GM18505 (cell line): ENCODE data around the gene C1orf87.

ENCODE experiments used
- ATAC-seq: cut with Tn5 transposase; IDR thresholded peaks from one replicate; pipeline ENCODE4 v1.9.1; 2021; ENCODE audit not compliant: unreplicated experiment
- POLR2A ChIP-seq: IDR thresholded peaks from 4 replicates; pipeline ENCODE4 v1.6.1; 2011; ENCODE audit warnings: borderline replicate concordance; ENCODE audit not compliant: insufficient read depth, insufficient read length; ENCODE audit errors: extremely low read depth

The C1orf87 gene, protein sequence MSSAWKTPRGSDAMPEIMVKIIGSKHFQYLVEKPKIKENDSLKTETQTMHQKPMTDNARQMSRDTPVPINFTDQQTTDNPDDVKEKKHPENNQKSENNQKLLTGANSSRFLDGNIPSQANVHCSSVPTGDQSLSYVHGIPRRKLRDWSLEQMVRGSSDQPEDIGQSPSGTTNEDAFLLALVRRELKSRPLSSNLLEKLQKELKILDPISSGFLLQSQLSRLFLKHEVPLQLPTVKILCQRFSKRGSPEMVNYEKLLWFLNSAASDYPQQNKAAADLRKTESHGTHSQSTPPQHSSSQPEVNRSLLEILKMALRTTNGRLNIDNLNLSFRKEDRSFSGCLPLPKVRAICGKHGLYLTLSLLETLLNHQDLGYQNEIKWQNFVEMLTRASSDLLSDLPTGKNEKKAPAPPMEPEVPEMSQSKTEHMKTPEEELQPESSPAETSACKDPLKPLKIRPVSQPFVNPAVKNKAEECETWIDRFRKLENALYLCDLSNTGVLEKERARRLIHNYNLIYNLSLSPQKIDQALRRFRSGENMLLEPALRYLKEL

DNA sequence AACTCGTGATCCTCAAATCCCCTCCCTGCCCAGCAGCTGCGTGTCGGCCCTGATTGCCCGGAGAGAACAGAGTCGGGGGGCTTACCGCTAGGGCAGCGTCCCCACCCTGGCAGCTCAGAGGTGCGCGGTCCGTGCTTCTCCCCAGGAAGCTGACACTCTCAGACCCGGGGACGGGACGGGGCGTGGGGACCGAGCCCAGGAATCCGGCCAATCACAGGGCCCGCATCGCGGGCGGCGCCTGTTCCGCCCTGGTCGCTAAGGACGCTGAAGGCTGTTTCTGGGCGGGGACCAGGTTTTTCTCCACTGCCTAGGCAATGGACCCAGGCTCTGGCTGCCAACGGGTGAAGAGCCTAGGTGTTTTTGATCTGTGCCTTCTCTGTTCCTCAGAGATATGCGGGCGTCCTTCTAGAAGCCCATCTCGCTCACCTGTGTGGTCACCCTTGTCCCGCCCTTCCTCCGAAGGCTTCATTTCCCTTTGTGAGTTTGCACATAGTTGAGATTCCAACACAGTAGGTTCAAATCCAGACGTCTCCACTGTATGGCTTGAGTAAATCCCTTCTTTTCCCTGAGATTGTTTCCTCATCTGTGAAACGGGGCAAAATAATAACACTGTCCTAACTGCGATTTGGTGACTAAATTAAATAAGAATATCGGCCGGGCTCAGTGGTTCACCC lies at the start of gene C1orf87:
TSS of gene C1orf87 (minus strand) at position 166 of the 674 bp plus-strand sequence. CDS start 1,127 bp downstream, outside the sequence.
- no peak for TF ChIP-seq POLR2A

DNA sequence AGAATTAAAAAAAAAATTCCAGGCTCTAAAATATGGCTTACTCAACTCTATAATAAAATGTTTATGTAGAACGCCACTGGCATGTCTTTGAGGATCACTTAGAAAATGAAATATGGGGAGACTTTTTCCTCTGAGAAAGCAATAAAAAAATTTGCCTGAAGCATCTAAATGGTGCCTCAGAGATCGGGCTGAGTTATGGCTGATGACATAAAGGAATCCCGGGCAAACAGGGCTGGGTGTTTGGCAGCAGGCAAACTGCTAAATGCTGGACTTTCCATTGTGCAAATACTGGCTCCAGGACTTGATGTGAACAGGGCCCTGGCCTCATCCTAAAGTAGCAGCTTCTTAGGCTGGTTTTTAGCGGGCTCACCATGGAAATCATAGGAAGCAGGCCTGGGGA lies 44.5 kb upstream of the C1orf87 start:
- ATAC-seq = no peak
- no peak for TF ChIP-seq POLR2A

More for the DNA sequence above, at the start of gene C1orf87:
- ATAC-seq = no peak

DNA sequence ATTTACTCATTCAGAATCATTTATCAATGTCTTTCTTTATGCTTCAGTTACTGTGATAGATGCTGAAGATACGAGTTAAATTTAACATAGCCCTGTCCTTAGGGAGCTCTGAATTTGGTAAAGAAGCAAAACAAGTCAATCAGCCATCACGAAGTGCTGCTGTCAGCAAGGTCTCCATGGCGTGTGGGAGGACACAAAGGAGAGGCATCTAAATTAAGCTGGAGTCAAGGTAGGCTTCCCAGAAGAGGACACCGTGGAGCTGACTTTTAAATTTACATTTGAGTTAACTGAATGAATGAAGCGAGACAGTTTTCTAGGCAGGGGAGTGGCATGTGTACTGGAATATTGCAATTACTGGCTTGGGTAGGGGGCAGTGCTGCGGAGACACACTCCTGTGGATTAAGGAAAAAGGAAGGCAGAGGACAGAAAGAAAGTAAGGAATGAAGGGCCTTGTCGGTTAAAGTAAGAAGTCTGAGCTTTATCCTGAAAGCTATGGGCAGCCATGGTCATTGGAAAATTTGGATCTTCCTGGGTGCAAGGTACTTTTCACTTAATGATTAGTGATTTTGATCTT lies 41.3 kb upstream of the C1orf87 start:
- TF ChIP-seq POLR2A = no peak
- no peak for ATAC-seq

DNA sequence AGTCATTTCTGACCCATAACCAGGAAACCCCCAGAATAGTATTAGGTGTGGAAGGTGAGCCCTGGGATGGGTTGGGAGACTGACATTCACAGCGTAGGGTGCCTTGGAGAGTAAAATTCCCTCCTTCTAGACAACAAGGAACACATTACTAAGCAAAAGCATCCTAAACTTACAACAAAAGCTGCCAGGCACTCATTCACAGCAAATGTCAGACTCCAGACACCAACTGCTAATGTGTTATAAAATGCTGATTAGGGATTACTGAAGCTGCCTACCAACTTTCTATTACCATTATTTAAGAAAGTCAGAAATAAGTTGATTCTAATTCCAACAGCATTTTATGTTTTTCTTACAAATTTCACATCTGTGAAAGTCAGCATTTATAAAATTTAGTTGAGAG lies 40.0 kb upstream of the C1orf87 start:
- no peak for TF ChIP-seq POLR2A
- ATAC-seq = no peak

DNA sequence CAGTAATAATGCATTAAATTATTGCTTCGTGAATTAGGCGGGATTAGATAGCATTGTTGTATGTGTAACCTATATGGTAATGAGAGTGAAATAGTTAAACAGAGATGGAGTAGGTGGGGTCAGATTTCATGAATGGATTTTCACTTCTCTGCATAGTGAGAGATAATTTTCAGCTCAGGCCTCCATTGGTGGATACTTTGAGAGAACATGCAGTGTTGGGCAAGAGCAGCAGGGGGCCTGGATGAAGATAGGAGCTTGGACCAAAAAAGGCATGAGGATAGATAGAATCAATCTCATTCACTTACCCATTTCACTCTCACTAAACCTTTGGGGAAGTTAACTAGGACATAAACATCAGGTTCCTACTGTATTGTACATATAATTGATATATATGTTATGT lies 39.5 kb upstream of the C1orf87 start:
- ATAC-seq = no peak
- no peak for TF ChIP-seq POLR2A

DNA sequence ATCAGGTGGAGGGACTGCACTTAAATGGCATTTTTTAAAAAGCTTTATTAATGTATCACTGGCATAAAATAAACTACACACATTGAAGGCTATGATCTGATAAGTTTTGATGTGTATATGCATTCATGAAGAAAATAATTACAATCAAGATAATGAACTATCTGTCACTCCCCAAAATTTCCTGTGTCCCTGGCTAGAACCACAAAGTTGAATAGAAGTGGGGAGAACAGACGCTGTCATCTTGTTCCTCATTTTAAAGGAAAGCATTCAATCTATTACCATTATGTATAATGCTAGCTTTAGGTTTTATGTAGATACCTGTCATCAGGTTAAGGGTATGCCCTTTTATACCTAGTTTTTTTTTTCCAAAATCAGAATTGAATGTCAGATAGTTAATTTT lies 38.1 kb upstream of the C1orf87 start:
- ATAC-seq = no peak
- TF ChIP-seq POLR2A = no peak

DNA sequence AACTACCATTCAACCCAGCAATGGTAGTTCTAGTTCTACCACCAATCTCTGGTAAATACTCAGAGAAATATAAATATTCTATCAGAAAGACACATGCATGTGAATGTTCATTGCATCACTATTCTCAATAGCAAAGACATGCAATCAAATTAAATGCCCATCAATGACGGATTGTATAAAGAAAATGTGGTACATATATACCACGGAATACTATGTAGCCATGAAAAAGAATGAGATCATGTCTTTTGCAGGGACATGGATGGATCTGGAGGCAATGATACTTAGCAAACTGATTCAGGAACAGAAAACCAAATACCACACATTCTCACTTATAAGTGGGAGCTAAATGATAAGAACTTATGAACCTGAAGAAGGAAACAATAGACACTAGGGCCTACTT lies 37.5 kb upstream of the C1orf87 start:
- no peak for TF ChIP-seq POLR2A

DNA sequence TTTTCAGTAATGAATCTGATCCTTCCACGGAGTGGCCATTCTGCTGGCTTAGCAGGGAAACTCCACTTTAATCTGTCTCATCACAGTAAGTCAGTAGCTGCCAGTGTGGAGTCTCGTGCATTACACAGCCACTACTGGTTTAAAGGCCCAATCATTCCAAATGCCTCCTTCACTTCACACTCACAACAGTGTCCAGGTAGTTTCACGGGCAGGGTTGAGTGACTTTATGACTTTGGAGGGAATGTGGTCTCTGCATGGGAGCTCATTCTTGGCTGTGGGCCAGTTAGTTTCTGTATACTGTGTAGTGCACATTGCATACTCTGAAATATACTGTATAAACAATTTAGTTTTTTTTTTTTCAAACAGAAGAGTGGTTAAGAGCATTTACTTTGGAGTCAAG lies 34.6 kb upstream of the C1orf87 start:
- TF ChIP-seq POLR2A = no peak
- no peak for ATAC-seq

More for the DNA sequence above, 37.5 kb upstream of the C1orf87 start:
- ATAC-seq = no peak

DNA sequence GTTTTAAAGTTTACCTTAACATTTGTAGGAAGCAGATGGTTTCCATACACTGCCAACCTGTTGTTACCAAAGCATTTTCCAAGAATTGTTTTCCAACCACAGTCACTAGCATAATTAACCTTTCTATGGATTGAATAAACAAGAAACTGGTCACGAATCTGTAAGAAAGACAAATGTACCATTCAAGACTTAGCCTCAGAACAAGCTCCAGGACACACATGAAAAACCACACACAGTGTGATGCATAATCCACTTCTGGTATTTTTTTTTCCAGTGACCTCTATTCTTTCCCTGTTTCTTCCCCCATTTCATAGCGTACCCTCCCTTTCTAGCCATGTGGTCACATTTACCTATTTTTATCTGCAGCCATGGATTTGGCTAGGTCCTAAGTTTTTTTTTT lies 29.6 kb upstream of the C1orf87 start:
- no peak for ATAC-seq
- TF ChIP-seq POLR2A = no peak

DNA sequence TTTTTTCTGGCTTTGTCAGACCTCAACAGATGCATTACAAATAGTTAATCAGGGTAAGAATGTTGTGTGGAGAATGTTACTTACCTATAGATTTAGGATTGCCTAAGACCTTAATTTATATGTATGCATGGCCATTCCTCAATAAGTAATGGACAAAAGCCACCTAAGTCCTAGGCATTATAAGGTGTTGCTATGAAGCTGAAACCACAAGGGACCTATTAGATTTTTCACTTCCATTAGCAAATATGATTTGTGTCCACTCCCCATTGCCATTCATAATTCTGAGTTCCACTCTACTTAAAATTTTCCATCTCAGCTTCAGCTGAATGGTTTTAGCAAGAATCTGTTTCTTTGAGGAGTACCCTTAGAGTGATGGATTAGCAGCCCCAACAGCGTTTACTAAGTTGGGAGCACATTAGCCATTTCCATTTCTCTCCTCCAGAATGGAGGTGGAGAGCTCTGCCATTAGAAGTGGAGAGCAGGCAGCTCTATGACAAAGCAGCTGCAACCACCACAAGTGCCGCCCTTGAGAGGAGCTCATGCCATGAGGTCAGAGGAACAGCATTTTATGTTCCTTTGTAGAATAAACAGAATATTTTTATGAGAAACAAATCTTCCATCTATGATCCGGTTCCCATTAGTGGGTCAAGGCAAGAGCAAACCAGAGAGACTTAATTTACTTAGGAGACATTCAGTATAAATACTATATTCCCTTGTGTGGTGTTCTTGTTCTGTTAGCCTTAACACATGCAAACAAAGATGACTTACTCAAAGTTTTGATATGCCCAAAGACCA lies 28.9 kb upstream of the C1orf87 start:
- ATAC-seq = no peak
- TF ChIP-seq POLR2A = no peak

DNA sequence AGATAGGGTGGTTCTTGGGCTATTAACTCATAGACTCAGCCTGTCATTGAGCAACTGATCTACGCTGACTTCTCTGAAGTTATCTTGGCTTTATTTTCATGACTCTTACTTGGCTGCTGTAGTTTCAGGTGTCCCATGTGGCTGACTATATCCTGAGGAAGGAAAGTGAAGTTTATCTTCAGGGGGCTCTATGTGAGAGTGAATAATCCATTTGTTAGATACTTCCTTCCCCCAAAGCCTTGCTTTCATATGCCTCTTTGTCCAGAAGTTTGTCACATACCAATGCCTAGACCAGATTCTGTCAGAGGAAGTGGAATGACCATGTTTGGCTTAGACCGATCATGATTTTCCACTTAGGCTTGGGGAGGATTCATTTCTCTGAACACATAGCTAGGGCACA lies 27.9 kb upstream of the C1orf87 start:
- no peak for ATAC-seq
- no peak for TF ChIP-seq POLR2A

DNA sequence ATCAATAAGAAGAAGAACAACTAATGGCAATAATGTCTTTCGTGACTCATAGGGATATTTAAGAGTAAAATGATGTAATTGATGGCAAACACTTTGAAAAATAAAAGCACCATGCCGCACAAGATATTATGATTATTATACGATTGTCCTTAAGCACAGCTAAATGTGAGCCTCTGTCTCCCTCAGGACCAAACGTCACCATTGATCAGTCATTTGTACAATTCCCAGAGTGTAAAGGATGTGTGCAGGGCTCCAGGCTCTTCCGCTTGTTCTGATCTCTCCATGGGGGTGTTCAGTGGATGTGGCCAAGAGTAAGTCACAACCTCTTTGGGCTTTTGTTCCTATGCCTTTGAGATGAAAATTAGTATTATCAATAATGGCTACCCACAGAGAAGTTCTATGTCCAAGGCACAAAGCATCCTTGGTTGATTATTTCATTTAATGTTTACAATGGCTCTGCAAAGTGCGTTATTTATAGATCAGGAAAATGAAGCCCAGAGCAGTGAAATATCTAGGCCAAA lies 17.7 kb upstream of the C1orf87 start:
- ATAC-seq = no peak
- TF ChIP-seq POLR2A = no peak

DNA sequence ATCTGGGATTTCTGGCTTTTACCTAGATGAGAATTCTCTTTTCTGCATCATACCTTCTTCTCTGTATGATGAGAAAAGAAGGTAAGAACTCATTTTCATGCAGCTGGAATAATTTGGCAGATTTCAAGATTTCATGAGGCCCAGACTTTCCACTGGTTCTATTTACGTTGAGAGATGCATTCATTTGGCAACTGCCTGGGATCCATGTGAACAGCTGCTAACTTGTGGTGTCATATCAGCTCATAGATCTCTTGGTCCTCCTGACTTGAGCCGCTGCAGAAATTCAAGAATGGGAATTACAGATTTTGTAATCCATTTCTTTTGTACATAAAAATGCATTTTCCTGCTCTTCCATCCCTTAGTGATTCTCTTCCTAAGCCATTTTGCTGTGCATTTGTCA lies 17.1 kb upstream of the C1orf87 start:
- ATAC-seq = no peak
- TF ChIP-seq POLR2A = no peak

DNA sequence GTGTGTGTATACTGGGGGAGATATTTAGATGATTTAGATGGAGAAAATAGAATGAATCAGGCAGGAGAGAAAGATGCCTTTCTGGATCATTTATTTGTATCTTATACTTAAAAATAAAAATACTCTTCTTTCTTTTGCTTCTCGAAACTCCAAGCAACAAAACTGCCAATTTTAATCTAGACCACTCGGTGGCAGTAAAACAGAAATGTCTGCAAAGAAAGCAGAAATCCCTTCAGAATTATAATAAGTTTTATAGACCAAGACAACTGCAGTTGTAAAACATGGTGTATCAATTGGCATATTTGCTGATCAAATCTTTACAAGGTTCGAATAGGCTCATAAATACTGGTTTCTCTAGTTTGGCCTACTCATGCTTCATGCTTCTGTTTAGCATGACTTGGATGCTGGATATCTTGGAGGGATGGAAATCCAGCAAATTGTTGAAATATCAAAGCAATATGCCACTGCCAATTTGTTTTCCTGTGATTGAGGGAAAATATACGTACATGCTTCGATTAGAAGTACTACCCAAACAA lies 15.1 kb upstream of the C1orf87 start:
- no peak for TF ChIP-seq POLR2A
- ATAC-seq = no peak
